Measurements from ENCODE around the gene SYT15. TPM values are rescaled to one million over a fixed set of nuclear protein-coding genes. Genes with fewer than 3 reads are reported as not detected.

SYT15 gene
- total RNA-seq, 6 experiments from 2014 or later, result 0.31 to 3.7 (median 2.9) TPM

GRCh38 chr10:46554166-46554781 lies 24.7 kb upstream of the SYT15 start:
- no peaks in the 10 kb centered on the region for H3K36me3 Mint-ChIP-seq (ENCODE audit: low read depth)
- no peak for TF ChIP-seq CTCF (IDR thresholded peaks at IDR 0.05)
- no peak overlapping the region for H3K27ac Mint-ChIP-seq
- no peaks in the 10 kb centered on the region for H3K9me3 Mint-ChIP-seq
- H3K27me3 Mint-ChIP-seq (ENCODE audit: insufficient read depth), result peaks cover 12% of the 10 kb centered on the region
- H3K4me3 Mint-ChIP-seq, result no peak overlapping the region
- H3K4me1 Mint-ChIP-seq (ENCODE audit: low read depth), result no peaks in the 10 kb centered on the region
- no peak for DNase-seq

- TF ChIP-seq CTCF (IDR thresholded peaks at IDR 0.05), result no peak
- Mint-ChIP-seq H3K27ac (no peak overlapping the region), H3K4me3 (no peak overlapping the region), H3K36me3 (ENCODE audit: low read depth) (no peaks in the 10 kb centered on the region), H3K4me1 (ENCODE audit: low read depth) (no peaks in the 10 kb centered on the region), H3K27me3 (ENCODE audit: insufficient read depth) (peaks cover 12% of the 10 kb centered on the region), H3K9me3 (no peaks in the 10 kb centered on the region)
- no peak for DNase-seq
Observed at GRCh38 chr10:46555366-46555712, 23.6 kb upstream of the SYT15 start.

DNA sequence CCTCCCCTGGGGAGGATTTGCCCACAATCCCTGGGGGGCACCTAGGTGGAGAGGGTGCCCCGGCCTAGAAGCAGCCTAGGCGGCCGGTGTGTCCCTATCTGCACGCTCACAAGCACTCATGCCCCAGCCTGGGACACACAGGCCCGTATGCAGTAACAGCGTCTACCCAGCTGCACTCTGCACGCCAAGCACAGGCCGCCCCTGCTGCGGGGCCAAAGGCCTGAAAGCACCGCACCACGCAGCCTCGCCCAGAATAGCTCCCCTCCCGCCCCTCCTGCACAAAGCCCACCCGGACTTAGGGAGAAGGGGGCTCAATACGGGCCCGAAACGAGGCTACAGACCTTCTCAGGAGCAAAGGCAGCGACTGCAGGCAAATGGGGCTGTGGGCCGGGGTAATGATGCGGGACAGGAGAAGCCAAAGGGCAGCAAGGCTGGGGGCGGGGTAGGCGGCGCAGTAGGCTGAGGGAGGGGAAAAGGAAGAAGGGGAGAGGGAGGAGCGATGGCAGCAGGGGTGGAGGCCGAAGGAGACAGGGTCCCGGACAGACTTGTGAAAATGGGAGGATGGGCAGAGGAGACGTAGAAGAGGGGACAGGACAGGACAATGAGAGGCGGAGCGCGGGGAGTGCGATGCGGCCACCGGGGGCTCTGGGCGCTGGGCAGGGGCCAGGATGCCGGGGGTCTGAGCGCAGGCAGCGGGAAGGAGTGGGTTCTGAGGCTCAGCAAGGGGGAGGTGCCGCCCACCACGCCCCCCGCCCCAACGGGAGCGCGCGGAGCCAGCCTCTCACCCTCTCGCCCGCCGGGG lies 23.0 kb upstream of the SYT15 start:
- H3K27me3 Mint-ChIP-seq (ENCODE audit: insufficient read depth), result peaks cover 12% of the 10 kb centered on the region
- no peaks in the 10 kb centered on the region for H3K36me3 Mint-ChIP-seq (ENCODE audit: low read depth)
- no peak overlapping the region for H3K4me3 Mint-ChIP-seq
- H3K9me3 Mint-ChIP-seq, result no peaks in the 10 kb centered on the region
- no peaks in the 10 kb centered on the region for H3K4me1 Mint-ChIP-seq (ENCODE audit: low read depth)
- TF ChIP-seq CTCF (IDR thresholded peaks at IDR 0.05), result no peak
- no peak for DNase-seq
- H3K27ac Mint-ChIP-seq, result no peak overlapping the region

DNA sequence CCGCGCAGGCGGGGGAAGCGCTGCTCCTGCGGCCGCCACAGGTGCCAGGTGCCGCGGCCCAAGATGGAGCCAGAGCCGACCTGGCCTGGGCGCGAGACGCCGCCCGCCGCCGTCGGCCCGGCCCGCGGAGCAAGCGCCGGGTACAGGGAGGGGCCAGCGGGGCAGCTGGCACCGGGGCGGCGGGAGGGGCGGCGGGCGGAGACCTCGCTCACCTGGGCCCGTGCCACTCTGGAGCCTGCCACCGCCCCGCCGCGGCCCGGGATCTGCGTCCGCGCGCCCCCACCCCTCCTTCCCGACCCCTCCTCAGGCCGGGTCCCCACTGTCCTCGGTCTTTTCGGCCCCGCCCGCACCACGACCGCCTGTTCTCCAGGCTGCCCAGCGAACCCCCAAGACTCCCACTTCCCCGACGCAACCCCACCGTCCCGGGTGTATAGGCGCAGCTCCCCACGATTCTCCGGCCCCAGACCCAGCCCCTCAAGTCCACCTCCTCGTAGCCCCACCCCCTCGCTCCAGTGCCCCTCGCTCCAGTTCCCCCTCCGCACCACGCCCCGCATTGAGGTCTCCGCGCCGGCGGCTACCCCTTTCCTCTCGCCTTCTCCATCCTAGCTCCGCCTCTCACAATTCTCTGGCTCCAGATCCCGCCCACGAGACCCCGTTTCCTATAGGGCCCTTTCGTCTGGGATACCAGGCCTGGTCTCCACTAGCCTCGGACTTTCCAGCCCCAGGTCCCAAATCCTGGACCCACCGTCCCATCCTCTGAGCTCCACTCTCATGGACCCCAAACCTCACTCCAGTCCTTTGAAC lies 22.2 kb upstream of the SYT15 start, which contains the start of gene GPRIN2:
GPRIN2 (minus strand) TSS at position 144 of the 804 bp plus-strand sequence. CDS start 5,922 bp downstream, outside the sequence.
- TF ChIP-seq CTCF (IDR thresholded peaks at IDR 0.05), result no peak
- no peak for DNase-seq
- H3K36me3 Mint-ChIP-seq (ENCODE audit: low read depth), result no peaks in the 10 kb centered on the region
- no peaks in the 10 kb centered on the region for H3K9me3 Mint-ChIP-seq
- peaks cover 12% of the 10 kb centered on the region for H3K27me3 Mint-ChIP-seq (ENCODE audit: insufficient read depth)
- no peak within 1 kb of the TSS for H3K27ac Mint-ChIP-seq
- no peaks in the 10 kb centered on the region for H3K4me1 Mint-ChIP-seq (ENCODE audit: low read depth)
- no peak within 1 kb of the TSS for H3K4me3 Mint-ChIP-seq

DNA sequence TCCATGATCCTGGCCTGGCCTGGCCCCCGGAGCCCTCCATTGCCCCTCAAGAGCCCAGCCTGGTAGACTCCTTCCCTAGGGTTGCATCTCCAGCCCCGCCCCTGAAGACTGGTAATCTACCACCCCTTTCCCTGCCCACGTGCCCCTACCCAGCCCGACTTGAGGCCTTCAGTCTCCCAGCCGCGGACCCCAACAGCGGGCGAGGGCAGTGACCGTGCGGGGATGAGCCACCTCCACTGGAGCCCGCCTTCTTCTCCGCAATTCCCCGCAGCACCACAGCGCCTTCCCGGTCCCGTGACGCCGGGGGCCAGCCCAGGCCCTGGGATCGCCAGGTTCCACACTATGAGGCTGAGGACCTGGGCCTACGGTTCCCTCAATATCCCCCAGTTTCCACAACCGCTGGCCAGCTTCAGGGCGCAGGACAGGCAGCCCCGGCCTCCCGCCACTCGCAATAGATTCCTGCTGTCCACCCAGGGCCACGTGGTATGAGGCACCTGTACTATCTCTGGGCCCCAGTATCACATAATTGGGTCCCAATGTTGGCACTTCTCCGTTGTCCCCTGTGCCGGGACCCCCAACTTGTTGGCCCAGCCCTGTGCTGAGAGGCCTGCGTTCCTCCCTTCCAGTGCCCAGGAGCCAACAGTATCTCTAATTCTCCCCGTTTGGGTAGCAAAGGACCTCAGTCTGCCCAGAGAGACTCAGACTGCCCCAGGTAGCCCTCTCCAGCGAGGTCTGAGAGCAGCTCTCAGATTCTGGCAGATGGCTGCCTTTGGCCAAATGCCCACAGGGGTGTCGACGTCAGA lies 21.4 kb upstream of the SYT15 start:
- no peaks in the 10 kb centered on the region for H3K36me3 Mint-ChIP-seq (ENCODE audit: low read depth)
- H3K9me3 Mint-ChIP-seq, result no peaks in the 10 kb centered on the region
- no peak overlapping the region for H3K27ac Mint-ChIP-seq
- DNase-seq, result peak; percentile 0
- no peaks in the 10 kb centered on the region for H3K4me1 Mint-ChIP-seq (ENCODE audit: low read depth)
- no peak for TF ChIP-seq CTCF (IDR thresholded peaks at IDR 0.05)
- H3K27me3 Mint-ChIP-seq (ENCODE audit: insufficient read depth), result peaks cover 12% of the 10 kb centered on the region
- no peak overlapping the region for H3K4me3 Mint-ChIP-seq

Data from HFFc6 (cell line).